AG04450 (cell line): ENCODE data around the gene CSTF2. TPM values are rescaled to one million over a fixed set of nuclear protein-coding genes. Genes with fewer than 3 reads are reported as not detected.

Source experiments
- CTCF ChIA-PET: fragments of 300-600, 350-600 bp; formaldehyde crosslinking; extraction: SDS; loops from one replicate; lab custom pipeline; 2022; ENCODE audit warnings: antibody characterized with exemption, inconsistent platforms; lab: Charles Lee
- POLR2A ChIA-PET: fragments of 350-600 bp; formaldehyde crosslinking; extraction: SDS; loops from one replicate; lab custom pipeline; 2021; ENCODE audit warnings: antibody characterized with exemption, inconsistent platforms; lab: Yijun Ruan, JAX
- DNase-seq: peaks from one replicate; pipeline ENCODE4 v3.0.0-alpha.2; 2011; ENCODE audit warnings: low read depth, low spot score
- H3K27ac ChIP-seq: one replicate; pipeline ENCODE4 v1.5.1; 2012; ENCODE audit warnings: low read depth, low read length, control low read depth
- H3K27me3 ChIP-seq: one replicate; pipeline ENCODE4 v1.6.0; 2012; ENCODE audit warnings: low read length; ENCODE audit not compliant: control insufficient read depth, insufficient read depth
- H3K4me3 ChIP-seq: 2 replicates; pipeline ENCODE4 v1.5.1; 2011; ENCODE audit warnings: mild to moderate bottlenecking, low read depth, low read length, control low read depth
- H3K9me3 ChIP-seq: 2 replicates; pipeline ENCODE4 v1.5.1; 2012; ENCODE audit warnings: low read length; ENCODE audit not compliant: control insufficient read depth, insufficient read depth
- polyA plus RNA-seq: library from polyadenylated mRNA; depleted of rRNA; stranded (reverse); fragments of >200 nt; gene quantifications from 2 replicates; pipeline ENCODE4 v1.2.3, GENCODE V29; 2011
- TF ChIP-seq, protein P1 (sequence below): IDR thresholded peaks from 2 replicates; pipeline ENCODE4 v1.5.1; 2011; ENCODE audit warnings: low read depth, low read length, control low read depth, inconsistent platforms

Gene CSTF2
- polyA plus RNA-seq, 1 experiment = 22.3 TPM

DNA sequence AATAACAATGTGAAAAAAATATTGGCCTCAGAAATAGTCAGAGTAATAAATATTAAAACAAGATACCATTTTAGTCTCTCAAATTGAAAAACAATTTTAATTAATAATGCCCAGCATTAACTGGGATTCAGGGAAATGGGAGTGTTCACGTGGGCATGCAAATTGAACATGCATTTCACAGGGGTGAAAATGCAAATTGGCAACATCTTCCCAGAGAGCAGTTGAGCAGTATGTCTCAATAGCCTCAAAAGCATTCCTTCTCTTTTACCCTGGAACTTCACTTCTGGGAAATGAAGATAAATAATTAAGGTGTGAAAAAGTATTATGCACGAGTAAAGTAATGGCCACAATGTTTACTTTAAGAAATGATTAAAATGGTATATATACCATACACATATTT, 32.6 kb downstream of the CSTF2 start:
- CTCF ChIA-PET = no interaction called here
- TF ChIP-seq, protein P1, sequence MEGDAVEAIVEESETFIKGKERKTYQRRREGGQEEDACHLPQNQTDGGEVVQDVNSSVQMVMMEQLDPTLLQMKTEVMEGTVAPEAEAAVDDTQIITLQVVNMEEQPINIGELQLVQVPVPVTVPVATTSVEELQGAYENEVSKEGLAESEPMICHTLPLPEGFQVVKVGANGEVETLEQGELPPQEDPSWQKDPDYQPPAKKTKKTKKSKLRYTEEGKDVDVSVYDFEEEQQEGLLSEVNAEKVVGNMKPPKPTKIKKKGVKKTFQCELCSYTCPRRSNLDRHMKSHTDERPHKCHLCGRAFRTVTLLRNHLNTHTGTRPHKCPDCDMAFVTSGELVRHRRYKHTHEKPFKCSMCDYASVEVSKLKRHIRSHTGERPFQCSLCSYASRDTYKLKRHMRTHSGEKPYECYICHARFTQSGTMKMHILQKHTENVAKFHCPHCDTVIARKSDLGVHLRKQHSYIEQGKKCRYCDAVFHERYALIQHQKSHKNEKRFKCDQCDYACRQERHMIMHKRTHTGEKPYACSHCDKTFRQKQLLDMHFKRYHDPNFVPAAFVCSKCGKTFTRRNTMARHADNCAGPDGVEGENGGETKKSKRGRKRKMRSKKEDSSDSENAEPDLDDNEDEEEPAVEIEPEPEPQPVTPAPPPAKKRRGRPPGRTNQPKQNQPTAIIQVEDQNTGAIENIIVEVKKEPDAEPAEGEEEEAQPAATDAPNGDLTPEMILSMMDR = no peak
- POLR2A ChIA-PET = no interaction called here

DNA sequence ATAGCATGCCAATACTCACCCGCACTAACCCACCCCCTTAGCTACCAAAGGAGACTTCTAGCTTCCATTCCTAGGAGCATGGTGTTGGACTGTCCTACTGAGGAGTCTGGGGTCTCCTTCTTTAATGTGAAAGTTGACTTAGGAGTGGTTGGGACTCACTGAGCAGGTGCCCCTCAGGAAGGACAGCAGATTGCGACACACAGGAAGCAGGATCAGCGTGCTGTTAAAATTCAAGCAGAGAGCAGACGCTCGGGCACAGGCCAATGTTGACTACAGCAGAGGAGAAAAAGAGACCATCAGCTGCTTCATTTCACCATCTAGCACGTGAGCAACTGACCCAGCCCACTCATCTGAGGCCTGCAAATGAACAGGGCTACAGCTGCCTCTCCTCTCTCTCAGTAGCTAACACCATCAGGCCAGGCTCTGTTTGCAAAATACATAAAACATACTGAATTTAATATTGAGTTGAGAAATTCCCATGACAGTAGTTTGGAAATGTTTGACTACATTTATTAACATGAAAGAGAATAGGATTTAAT, 43.2 kb downstream of the CSTF2 start:
- CTCF ChIA-PET = interaction anchor here (1.0 to 1.1 kb wide), 2 partner anchors 178 to 424 kb away, joined by 3 read pairs; no protein-coding TSS in a partner anchor
- Histone ChIP-seq H3K4me3 (no peak overlapping the region), H3K27me3 (no peaks in the 10 kb centered on the region), H3K9me3 (no peaks in the 10 kb centered on the region), H3K27ac (no peak overlapping the region)
- POLR2A ChIA-PET = interaction anchor here (0.9 kb wide), 1 partner anchor 9 kb away, joined by 3 read pairs; no protein-coding TSS in a partner anchor
- TF ChIP-seq, protein P1 = no peak
- no peak for DNase-seq

More for the DNA sequence above, 32.6 kb downstream of the CSTF2 start:
- Histone ChIP-seq H3K27me3 (no peaks in the 10 kb centered on the region), H3K27ac (no peak overlapping the region), H3K4me3 (no peak overlapping the region), H3K9me3 (no peaks in the 10 kb centered on the region)
- no peak for DNase-seq

DNA sequence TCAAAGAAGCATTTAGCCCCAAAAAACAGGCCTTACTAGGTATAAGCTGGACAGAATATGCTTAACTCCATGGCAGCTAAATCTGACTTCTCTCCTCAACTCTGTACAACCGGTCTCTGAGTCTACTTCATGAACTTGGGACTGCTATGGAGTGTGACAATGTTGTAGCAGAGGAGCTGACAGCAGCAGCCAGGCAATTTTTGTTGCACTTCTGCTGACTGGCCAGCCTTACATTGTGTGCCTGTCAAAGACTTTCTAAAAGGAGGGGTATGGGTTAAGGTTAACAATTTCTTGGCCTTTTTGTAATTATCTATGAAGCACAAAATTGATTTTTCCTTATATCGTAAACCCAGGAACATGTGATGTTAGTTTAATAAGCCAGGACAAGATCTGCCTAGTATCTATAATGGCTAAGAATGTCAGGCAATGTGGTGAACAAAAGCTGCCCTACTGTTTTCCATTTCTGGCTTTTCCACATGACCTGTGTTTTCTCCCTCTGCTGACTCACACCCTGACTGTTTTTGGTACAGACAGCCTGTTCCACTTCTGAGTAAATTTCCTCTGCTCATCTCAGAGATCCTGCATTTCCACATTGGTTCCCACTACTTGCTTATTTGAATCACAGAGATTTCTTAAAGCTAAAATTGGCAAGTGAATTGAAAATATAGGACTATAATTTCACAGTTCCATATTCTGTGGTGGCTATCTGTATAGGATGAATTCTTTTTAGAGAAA, 44.6 kb downstream of the CSTF2 start:
- no peaks in the 10 kb centered on the region for H3K9me3 ChIP-seq
- H3K27me3 ChIP-seq = no peaks in the 10 kb centered on the region
- CTCF ChIA-PET = interaction anchor here (0.5 to 1.1 kb wide), 2 partner anchors 180 to 198 kb away, joined by 3 to 4 read pairs; no protein-coding TSS in a partner anchor
- DNase-seq = no peak
- POLR2A ChIA-PET = interaction anchor here (0.6 kb wide), 1 partner anchor 179 kb away, joined by 8 read pairs; no protein-coding TSS in a partner anchor
- TF ChIP-seq, protein P1 = no peak
- H3K4me3 ChIP-seq = no peak overlapping the region
- no peak overlapping the region for H3K27ac ChIP-seq

DNA sequence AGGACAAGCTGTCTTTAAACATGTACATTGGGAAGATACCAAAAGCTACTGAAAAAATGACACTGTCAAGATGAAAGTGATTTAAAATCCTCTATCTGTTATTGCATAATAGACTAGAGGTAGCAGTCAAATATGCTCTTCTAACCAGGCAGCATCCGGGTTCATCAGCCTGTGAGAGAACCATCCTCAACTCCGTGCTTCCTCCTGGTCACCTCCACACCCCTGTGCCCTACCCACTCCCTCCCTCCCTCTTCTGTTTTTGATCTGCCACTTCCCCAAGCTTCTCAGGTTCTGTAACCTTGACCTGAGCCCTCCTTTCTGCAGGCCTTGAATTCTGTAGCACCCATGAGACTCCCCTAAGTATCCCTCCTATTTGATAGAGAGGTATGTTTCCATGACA, 48.1 kb downstream of the CSTF2 start:
- CTCF ChIA-PET = no interaction called here
- TF ChIP-seq, protein P1 = no peak
- Histone ChIP-seq H3K27ac (no peak overlapping the region), H3K4me3 (no peak overlapping the region), H3K27me3 (no peaks in the 10 kb centered on the region), H3K9me3 (no peaks in the 10 kb centered on the region)
- no peak for DNase-seq
- POLR2A ChIA-PET = no interaction called here

DNA sequence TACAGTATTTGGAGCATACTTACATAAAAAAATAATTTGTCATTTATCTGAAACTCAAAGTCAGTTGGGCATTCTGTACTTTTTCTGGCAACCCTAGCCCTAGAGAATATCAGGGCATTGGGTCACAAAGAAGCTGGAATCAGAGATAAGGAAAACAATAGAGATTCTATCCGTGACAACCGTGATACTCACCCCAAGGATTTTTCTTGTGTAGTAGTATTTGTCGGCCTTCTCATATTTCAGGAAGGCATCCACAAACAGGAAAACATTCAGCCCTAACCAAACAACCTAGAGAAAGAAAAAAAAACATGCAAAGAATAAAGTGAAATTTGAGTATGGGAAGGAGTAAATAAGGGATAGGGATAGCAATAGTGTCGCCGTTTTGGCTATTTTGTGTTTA, 50.3 kb downstream of the CSTF2 start:
- Histone ChIP-seq H3K9me3 (no peaks in the 10 kb centered on the region), H3K27me3 (no peaks in the 10 kb centered on the region), H3K27ac (no peak overlapping the region), H3K4me3 (no peak overlapping the region)
- DNase-seq = no peak
- POLR2A ChIA-PET = no interaction called here
- CTCF ChIA-PET = no interaction called here
- TF ChIP-seq, protein P1 = no peak
